Activated T-cell treated with anti-CD3 and anti-CD28 coated beads for 4 hours (primary cell): Measurements from ENCODE around the gene LRRC4B.

Source experiments
- DNase-seq: peaks from one replicate; pipeline ENCODE4 v3.0.0-alpha.2; 2020

Gene LRRC4B

DNA sequence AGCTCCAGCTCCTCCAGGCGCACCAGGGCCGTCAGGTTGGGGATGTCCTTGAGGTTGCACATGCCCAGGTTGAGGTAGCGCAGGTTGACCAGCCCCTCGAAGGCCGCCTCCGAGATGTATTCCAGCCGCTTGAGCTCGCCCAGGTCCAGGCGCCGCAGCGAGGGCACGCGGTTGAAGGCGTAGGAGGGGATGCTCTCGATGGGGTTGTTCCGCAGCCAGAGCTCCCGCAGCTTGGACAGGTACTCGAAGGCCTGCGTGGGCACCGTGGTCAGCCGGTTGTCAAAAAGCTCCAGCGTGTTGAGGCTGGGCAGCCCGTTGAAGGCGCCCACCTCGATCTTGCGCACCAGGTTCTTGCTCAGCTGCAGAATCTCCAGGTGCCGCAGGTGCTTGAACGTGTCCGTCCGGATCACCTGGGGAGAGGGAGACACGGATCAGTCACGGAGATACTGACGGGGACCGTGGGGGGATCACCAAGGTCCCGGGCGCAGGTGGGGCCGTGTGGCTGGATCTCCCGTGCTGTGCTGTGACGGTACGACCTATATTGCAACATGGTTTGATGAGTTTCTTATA, 49.1 kb downstream of the LRRC4B start:
- DNase-seq = no peak

DNA sequence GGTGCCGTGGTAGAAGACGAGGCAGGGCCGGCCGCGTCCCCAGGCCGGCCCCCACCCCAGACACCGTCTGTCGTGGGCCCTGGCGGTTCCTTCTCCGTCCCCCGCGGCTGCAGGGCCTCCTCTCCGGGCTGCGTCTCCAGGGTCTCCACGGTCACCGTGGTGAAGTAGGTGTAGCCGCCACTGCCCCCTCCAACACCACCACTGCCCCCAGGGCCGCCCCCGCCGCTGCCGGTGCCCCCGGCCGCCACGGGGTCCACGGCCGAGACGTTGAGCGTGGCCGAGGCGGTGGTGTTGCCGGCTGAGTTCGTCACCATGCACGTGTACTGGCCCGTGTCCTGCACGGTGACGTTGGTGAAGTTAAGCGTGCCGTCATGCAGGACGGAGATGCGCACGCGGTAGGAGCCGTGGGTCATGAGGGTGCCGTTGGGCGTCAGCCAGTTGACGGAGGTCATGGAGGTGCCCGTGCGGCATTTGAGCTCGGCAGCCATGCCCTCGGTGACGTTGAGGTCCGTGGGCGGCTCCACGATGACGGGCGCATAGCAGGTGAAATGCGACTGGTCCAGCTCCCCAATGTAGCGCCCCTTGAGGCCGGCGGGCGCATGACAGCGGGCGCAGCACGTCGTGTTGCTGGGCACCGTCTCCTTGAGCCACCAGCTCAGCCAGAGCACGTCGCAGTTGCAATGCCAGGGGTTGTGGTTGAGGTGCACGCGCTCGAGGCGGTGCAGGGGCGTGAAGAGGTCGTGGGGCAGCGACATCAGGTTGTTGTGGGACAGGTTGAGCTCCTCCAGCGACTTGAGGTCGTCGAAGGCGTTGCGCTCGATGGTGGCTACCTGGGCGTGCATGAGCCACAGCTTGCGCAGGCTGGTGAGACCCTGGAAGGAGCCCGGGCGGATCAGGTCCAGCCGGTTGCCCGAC, 49.9 kb downstream of the LRRC4B start:
- DNase-seq = no peak

DNA sequence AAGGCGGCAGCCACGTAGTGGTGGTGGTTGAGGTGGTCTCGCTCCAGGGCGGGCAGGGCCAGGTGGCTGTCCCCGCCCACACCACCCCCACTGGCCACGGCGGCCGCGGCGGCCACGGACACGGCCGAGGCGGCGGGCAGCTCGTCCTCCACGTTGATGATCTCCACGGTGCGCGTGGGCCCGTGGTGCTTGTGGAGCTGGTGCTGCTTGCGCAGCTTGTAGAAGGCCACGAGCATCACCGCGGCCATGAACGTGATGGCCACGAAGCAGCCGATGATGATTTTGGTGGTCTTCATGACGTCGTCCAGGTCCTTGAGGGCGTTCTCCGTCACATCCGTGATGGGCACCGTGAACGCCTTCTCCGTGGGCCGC, 50.5 kb downstream of the LRRC4B start:
- DNase-seq = no peak

DNA sequence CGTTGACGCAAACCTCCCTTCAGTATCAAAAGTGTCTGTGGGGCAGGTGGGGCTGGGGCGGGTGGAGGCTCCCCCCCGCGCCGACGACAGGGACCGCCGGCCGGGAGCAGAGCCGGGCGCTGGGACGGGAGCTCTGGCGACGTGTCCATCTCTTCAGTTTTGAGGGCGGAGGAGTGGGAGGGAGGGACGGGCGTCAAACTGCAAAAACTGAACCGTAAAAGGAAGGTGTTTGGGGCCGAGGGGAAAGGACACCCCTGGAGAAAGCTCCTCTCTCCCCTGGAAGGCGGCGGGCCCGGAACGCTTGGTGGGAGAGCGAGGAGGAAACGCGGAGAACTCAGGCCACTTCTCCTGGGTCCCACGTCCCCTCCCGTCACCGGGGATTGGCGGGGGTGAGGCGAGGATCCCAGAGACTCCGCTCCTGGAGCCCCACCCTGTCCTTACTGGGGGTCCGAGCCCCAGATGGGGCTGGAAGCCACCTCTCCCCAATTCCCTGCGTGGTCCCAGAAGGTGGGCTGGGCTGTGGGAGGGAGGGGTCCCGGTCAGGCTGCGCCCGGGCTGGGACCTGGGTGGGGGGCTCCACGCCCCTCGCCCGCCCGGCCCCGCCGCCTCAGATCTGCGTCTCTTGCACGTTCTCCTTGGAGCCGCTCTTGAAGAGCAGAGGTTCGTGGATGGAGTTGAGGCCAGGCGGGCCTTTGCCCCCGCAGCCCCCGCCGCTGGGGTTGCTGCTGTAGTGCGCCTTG, 51.1 kb downstream of the LRRC4B start:
- DNase-seq = no peak

DNA sequence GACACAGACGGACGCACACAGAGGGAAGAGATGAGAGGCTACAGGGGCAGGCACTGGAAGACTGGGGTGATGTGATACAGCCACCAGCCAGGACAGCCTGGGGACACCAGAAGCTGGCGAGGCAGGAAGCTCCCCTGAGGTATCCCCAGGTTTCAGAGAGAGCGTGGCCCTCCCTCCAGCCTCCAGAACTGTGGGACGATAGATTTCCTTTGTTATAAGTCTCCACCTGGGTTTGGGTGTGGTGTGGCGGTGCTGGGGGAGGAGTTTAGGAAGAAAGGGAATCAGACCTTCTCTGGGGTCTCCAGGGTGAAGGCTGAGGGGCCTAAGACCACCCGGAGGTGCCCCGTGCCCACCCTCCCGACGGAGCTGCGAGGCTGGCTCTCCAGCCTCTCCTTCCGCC, 51.8 kb downstream of the LRRC4B start:
- DNase-seq = no peak

DNA sequence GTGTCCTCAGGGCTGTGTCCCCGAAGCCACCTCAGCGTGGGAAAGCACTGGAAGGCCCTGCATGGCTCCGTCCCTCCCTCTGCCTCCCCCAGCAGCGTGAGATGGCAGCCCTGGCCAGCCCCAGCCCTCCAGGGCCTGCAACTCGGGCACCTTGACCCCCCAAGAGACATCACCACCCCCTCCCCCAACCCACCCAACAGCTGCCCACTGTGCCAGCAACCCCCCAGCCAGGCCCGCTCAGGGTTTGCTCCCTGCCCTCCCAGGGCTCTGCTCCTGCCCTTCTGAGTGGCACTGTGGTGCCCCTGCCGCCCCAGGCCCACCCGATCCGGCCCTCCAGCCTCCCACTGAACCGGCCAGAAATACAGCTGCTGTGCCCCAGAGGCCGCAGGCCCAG, 53.1 kb downstream of the LRRC4B start:
- DNase-seq = no peak

DNA sequence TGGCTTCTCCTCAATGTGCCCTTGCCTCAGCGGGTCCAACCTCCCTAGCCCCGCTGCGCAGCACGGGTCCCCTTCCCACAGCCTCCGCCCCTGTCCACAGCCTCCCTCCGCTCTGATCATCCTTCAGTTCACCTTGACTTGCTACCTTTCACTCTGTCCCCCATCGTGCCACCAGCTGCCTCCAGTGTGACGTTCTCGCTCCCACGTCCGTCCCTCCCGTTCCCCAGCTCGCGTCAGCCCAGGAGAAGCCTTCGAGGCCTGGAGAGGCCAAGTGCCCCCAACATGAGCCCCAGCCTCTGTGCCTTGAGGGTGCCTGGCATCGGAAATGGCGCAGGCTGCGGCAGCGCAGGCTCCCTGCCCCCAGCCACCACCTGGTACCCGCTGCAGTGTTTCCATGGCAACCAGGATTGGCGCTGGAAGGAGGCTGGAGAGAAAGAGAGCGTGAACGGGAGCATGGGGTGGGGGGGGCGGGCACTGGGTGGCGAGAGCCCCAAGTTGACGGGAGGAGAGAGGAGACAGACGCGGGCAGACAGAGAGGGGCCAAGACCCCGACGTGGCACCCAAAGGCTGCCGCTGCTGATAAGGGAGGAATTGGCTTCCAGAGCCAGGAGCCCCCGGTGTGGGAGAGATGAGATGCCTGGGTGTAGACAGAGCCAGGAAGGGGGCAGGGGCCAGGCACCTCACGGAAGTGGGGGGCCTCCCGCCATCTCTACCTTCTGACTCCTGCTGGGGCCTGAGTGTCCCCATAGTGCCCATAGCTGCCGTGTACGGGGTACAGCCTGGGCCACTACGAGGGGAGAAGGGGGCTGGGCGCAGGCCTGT, 53.7 kb downstream of the LRRC4B start:
- DNase-seq = no peak

DNA sequence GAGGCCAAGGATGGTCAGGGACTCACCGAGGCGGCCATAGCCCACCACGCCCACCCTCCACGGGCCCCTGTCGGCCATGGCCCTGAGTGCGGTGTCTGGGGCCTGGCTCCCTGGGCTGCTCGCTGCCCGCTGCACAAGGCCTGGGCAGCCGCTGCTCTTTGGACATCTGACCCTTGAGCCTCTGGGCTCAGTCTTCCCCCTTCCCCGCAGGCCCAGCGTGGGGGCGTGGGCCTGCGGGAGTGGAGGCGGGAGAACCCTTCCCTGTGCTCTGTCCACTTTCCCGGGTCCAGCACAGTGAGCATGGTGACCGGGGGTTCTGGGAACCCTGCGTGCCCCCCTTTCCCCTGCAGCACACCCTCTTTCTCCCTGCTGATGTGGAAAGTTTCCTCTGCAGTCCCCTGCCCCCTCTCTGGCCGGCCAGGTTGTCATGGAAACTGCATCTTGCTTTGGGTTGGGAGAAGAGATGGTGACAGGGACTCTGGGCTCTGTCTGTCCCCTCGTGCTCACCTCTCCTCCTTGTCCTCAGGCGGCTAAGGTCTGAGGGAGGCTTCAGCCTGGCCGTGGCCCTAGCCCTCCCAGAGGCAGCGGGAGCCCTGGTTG, 54.4 kb downstream of the LRRC4B start, which contains the start of gene ASPDH:
Gene ASPDH (minus strand): TSS at position 168 of the 600 bp plus-strand sequence. CDS start 90 bp downstream, at position 78.
- no peak for DNase-seq

DNA sequence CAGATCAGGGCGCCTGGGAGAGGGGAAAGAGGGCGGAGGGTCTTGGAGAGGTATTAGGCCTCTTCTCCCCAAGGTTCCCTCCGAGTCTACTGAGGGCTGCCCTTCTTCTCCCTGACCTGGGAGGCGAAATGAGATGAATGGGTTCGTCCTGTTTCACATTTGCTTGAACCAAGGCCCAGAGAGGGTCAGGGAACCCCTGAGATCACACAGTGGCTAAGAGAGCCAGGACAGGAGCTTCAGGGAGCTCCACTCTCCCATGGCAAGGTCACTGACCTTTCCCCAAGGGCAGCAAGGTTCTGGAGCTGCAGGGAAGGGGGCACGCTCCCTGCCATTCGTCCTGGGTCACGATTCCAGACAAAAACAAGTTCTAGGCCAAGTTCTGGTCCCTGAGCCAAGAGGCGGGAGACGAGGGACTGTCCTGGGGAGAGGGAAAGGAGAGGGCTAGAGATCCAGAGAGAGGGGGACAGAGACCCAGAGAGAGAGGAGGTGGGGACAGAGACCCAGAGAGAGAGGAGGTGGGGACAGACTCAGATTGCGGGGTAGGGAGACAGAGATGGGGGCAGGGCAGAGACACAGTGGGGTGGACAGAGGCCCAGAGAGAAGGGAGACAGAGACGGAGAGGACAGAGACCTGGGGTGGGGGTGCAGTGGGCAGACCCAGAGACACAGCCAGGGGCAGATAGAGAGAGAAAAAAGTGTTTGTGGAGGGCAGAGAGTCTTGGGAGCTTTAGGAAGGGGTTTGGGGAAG, 55.1 kb downstream of the LRRC4B start:
- DNase-seq = no peak

DNA sequence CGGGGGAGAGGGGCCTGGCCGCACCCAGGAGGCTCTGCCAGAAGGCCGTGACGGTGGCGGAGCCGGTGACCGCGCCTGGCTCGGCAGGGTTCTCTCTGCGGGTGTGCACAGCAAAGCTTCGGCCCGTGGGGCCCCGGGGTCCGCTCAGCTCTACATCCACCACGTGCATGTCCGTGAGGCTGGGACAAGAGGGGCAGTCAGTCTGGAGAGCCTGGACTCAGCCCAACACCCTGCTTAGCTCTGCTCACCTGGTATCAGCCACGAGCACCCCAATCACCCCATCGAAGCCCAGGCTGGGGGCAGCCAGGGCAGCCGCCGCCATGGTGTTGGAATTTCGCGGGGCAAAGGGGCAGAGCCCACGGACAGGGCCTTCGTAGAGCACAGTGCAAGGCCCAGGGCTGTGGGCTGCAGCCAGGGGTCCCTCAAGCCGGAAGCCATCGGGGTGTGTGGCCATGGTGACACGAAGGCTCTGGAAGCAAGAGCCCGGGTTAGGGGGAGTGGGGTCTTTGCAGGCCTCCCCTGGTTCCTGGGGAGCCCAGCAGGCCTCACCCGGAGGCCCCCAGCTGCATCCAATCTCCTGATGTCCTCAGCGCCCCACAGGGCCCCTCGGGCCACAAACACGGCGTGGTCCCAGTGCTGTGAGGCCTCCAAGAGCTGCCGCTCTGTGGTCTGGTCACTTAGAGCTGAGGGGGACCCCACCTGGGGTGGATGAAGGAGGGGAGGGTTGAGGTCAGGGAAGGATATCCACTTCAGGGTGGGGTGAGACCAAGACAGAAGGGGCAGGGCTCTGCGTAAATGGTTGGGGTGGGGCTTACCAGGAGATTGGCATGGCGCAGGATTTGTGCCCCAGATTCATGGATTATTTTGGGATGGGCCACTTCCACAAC, 55.9 kb downstream of the LRRC4B start:
- DNase-seq = no peak

DNA sequence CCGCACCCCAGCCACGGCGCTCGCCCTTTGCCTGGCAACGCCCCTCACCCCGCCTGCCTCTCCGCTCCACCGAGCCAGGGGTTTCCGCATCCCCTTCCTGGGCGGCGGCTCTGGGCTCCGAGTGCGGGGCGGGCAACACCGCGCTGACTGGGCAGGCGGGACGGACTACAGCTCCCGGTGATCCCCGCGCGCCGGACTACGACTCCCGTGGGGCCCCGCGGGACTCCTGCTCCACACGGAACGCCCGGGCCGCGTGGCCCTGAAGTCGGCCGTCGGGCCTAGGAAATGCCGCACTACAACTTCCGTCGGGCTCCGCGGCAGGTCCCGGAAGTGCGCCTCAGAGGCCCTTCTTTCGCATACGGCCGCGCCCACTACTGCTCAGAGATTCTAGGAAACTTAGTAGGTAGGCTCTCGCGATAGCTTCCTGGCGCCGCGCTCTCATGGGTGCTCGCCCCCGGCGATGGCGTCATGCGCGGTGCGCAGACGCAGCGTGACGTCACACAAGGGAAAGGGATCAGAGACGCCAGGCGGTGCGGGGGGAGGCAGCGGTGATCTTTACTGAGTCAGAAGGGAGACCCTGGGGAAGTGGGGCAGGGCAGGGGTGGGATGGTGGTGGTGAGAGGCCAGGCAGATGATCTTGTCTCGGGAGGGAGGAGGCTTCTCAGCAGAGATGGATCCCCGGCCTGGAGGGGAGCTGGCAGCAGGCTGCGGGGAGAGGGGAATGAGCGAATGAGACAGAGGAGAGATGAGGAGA, 57.0 kb downstream of the LRRC4B start, which contains the start of gene JOSD2:
Gene JOSD2 (minus strand): TSS at position 123 of the 754 bp plus-strand sequence. CDS start 760 bp downstream, outside the sequence.
- DNase-seq = peak; percentile 94

DNA sequence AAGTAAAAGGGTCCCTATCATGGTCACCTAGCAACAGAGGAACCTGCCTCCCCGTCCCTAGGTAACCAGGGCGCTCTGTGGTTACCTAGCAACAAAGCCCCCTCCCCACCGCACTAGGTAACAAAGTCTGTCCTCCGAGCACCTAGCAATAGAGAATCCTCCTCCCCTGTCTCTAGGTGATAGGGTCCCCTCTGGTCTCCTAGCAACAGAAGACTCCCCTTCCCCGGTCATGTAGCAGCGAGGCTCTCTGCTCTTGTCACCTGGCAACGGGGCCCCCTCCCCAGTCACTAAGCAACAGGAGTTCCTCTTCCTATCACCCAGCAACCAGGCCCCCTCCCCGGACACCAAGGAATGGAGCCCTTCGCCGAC, 57.6 kb downstream of the LRRC4B start:
- DNase-seq = no peak

DNA sequence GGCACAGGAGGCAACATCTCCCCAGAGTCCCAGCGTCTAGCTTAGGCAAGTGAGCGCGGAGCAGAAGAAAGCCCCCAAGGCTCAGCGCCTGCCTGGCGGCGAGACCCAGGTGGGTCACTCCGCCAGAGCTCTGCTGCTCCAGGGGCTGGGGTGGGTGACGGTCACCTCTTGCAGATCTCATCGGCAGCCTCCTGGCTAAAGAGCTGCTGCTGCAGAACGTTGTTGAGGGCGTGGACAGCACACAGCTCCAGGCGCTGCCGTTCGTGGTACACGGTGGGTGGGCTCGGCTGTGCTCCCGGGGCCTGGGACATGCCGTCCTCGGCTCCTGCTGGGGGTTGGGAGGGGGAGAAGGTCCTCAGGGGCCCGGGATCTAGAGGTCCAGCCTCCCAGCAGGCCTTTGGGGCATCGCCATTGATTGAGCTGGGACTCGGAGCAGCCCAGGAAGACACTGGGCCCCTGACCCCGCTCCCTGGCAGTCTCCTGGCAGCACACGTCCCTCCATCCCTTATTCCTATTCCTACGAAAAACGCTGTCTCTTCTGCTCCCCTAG, 58.0 kb downstream of the LRRC4B start:
- DNase-seq = no peak

DNA sequence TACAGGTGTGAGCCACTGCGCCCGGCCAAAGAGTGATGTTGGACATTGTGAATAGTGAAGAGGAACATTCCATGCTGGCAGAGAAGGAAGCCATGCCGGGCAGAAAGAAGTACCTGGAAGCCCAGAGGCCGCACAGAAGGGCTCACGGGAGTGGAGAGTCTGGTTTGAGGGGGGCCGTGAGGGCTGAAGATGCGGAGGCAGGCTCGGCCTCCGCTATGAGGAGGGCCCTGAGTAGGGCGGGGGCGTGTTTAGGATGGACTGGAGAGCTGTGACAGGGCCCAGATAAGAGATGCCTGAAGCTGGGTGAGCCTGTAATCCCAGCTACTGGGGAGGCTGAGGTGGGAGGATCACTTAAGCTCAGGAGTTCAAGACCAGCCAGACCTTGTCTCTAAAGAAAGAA, 58.9 kb downstream of the LRRC4B start:
- no peak for DNase-seq

DNA sequence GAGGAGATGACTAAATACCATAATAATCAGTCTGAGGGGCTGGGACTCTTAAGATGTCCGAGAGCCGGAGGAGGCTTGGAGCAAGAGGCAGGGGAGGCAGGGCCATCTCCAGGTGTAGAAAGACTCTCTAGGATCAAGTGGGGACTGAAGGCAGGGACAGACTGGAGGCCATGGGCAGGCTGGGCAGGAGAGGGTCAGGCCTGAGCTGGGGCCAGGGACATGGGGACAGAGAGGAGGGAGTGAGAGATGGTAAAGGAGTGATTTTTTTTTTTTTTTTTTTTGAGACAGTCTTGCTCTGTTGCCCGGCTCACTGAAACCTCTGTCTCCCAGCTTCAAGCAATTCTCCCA, 59.4 kb downstream of the LRRC4B start:
- DNase-seq = no peak

DNA sequence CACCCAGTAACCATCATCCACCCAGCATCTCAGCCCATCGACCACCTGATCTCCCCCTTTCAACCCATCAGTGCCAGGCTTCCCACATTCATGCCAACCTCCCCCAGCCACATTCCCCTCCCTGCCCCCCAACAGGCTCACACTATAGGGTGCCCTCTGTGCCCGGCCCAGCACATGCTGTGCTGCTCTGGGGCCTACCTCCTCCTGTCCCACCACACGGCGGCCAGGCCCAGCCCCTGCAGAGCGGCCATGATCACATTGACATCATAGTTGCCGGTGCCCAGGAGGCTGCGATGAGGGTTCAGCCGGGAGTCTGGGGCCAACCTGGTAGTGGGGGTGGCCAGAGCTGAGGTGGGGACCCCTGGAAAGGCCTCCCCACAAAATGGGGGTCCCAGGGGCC, 60.9 kb downstream of the LRRC4B start:
- no peak for DNase-seq

DNA sequence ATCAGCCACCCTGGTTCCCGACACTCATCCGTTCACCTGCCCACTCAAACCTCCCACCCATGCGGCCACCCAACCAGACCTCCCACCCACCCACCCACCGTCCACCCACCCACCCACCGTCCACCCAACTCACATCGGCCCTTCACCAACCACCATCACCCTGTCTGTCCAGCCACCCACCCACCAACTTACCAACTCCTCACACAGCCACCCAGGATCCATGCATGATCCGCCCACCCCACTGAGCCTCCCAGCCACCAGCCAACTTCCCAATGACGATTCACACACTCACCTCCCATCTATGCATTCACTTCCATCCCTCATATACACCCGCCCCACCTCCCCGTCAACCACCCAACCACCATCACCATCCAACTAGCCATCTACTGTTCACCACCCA, 61.5 kb downstream of the LRRC4B start:
- DNase-seq = no peak

DNA sequence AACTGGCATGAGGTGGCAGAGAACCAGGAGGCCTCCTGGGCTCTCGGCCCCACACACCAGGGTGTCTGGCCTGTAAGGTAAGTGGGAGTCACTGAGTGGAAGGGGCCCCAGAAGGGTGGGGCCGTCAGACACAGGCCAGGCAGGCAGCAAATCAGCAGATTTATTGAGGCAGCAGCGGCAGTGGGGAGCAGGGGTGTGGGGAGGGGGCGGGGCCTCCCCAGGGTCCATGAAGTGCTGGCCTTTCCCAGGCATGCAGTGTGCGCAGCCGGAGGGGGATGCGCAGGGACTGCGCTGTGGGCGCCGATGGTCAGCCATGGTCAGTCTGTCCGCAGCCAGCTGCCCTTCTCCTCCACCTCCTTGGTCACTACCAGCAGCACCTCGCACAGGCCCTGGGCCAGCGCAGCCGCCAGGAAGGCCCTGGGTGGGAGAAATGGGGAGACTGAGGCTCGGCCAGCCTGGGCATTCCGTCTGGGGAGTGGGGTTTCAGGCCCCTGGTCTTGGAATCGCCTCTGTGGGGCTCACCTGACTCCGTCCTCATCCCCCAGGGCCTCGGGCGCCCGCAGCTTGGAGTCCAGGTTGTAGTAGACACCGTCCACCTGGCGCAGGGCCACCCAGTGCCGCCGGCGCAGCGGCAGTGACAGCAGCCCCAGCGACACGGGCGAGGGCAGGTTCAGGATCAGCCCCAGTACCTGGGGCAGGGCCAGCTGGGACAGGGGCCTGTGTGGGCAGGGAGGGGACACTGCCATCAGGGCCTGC, 62.2 kb downstream of the LRRC4B start:
- DNase-seq = no peak
